Liver (tissue), 3 donors: ENCODE data around the gene FNTB.

Experiments
- EGR1 ChIP-seq, 2 donors: IDR thresholded peaks; 2 replicates each; pipeline ENCODE4 v1.6.1; 2016 to 2018; ENCODE audit warnings: antibody characterized with exemption in 2 of 2, low read depth in 2 of 2
- HNF4A ChIP-seq, 2 donors: conservative IDR thresholded peaks; 2 replicates each; pipeline ENCODE4 v1.6.1; 2016; ENCODE audit warnings: antibody characterized with exemption in 2 of 2, mild to moderate bottlenecking in 2 of 2
- TAF1 ChIP-seq: conservative IDR thresholded peaks from 2 replicates; pipeline ENCODE4 v1.6.1; 2016; ENCODE audit warnings: antibody characterized with exemption, mild to moderate bottlenecking
- TF ChIP-seq, protein P1 (sequence below): fragments of 150-350 bp; IDR thresholded peaks from 2 replicates; pipeline ENCODE4 v1.5.1; 2017; ENCODE audit warnings: improper control_type of control experiment, low read depth, low read length; ENCODE audit not compliant: missing input control
- TF ChIP-seq, protein P2 (sequence below): IDR thresholded peaks from 2 replicates; pipeline ENCODE4 v1.6.1; 2016; ENCODE audit warnings: antibody characterized with exemption, mild to moderate bottlenecking
- donor health status: healthy.
- donor health status: healthy.

DNA sequence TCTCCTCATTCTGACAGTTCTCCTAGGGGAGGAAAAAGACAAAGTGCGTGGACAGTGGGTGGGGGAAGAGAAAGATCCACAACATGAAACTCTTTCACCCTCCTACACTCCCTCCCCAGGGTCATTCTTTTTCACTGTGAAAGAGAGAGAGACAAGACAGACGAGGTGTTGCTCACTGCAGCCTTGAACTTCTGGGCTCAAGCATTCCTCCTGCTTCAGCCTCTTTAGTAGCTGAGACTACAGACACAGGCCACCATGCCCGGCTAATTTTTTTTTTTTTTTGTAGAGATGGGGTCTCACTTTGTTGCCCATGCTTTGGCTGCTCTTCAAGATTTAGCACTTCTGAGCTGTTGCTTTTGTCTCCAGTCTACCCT is 46.9 kb upstream of the FNTB start:
- TF ChIP-seq EGR1 (IDR thresholded peaks at IDR 0.05; ENCODE audit: low read depth in 2 of 2) = no peak
- TF ChIP-seq, protein P1, sequence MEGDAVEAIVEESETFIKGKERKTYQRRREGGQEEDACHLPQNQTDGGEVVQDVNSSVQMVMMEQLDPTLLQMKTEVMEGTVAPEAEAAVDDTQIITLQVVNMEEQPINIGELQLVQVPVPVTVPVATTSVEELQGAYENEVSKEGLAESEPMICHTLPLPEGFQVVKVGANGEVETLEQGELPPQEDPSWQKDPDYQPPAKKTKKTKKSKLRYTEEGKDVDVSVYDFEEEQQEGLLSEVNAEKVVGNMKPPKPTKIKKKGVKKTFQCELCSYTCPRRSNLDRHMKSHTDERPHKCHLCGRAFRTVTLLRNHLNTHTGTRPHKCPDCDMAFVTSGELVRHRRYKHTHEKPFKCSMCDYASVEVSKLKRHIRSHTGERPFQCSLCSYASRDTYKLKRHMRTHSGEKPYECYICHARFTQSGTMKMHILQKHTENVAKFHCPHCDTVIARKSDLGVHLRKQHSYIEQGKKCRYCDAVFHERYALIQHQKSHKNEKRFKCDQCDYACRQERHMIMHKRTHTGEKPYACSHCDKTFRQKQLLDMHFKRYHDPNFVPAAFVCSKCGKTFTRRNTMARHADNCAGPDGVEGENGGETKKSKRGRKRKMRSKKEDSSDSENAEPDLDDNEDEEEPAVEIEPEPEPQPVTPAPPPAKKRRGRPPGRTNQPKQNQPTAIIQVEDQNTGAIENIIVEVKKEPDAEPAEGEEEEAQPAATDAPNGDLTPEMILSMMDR = no peak
- TF ChIP-seq, protein P2, sequence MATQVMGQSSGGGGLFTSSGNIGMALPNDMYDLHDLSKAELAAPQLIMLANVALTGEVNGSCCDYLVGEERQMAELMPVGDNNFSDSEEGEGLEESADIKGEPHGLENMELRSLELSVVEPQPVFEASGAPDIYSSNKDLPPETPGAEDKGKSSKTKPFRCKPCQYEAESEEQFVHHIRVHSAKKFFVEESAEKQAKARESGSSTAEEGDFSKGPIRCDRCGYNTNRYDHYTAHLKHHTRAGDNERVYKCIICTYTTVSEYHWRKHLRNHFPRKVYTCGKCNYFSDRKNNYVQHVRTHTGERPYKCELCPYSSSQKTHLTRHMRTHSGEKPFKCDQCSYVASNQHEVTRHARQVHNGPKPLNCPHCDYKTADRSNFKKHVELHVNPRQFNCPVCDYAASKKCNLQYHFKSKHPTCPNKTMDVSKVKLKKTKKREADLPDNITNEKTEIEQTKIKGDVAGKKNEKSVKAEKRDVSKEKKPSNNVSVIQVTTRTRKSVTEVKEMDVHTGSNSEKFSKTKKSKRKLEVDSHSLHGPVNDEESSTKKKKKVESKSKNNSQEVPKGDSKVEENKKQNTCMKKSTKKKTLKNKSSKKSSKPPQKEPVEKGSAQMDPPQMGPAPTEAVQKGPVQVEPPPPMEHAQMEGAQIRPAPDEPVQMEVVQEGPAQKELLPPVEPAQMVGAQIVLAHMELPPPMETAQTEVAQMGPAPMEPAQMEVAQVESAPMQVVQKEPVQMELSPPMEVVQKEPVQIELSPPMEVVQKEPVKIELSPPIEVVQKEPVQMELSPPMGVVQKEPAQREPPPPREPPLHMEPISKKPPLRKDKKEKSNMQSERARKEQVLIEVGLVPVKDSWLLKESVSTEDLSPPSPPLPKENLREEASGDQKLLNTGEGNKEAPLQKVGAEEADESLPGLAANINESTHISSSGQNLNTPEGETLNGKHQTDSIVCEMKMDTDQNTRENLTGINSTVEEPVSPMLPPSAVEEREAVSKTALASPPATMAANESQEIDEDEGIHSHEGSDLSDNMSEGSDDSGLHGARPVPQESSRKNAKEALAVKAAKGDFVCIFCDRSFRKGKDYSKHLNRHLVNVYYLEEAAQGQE = no peak
- no peak for TF ChIP-seq TAF1
- TF ChIP-seq HNF4A (conservative IDR thresholded peaks at IDR 0.05) = no peak
